Stimulated activated CD4-positive, alpha-beta T cell treated with anti-CD3 and anti-CD28 coated beads, Interleukin-4, amount 100 ng/mL, for 4 hours (primary cell): ENCODE measurements around the gene MAP1S.
A peak's percentile ranks its signal among the peaks of the same experiment; 100 is the strongest.
"Not testable (repeated sequence)": the region's sequence is repeated elsewhere in the genome, so short reads cannot be mapped to it uniquely, and the experiment has no call there.

ENCODE experiments used
- DNase-seq, 2 experiments: peaks; one replicate each; pipeline ENCODE4 v3.0.0-alpha.2; 2020

Gene MAP1S

GRCh38 chr19:17764348-17764747, 45.1 kb downstream of the MAP1S start:
- DNase-seq: no peak

GRCh38 chr19:17765069-17765618, 45.9 kb downstream of the MAP1S start:
- DNase-seq: no peak

GRCh38 chr19:17766543-17767131, 47.4 kb downstream of the MAP1S start:
- DNase-seq: no peak

- no peak for DNase-seq
Observed at GRCh38 chr19:17767559-17767958, 48.3 kb downstream of the MAP1S start.

- no peak for DNase-seq
Observed at GRCh38 chr19:17770613-17771012, 51.3 kb downstream of the MAP1S start.

- DNase-seq: no peak
Observed at GRCh38 chr19:17772172-17772571, 52.9 kb downstream of the MAP1S start.

GRCh38 chr19:17775245-17775927, 56.1 kb downstream of the MAP1S start:
- peak in 1 of 2 experiments; percentile 26 for DNase-seq

- DNase-seq: no peak
Observed at GRCh38 chr19:17775991-17776803, 56.9 kb downstream of the MAP1S start.

GRCh38 chr19:17777840-17778239, 58.6 kb downstream of the MAP1S start:
- not testable (repeated sequence) for DNase-seq

- DNase-seq: peak in 1 of 2 experiments; percentile 44
Observed at GRCh38 chr19:17778251-17778967, 59.1 kb downstream of the MAP1S start.

GRCh38 chr19:17778968-17779929, 60.0 kb downstream of the MAP1S start:
- DNase-seq: no peak

GRCh38 chr19:17780781-17781180, 61.5 kb downstream of the MAP1S start:
- DNase-seq: no peak

GRCh38 chr19:17783721-17784120, 64.4 kb downstream of the MAP1S start:
- not testable (repeated sequence) for DNase-seq
